ENCODE measurements around the gene PIK3C2A.

The PIK3C2A gene

GRCh38 chr11:17207317-17208256 lies at the start of gene PIK3C2A:
Gene PIK3C2A (minus strand): TSS chr11:17207986. CDS start chr11:17169741, 38,245 bp downstream.
- H3K4me3 ChIP-seq (ENCODE audit: low read depth, low read length), result peak within 1 kb of the TSS; percentile 88
- H3K36me3 ChIP-seq (replicated peaks), result no peaks in the 10 kb centered on the region
- no peak for TF ChIP-seq CTCF (IDR thresholded peaks at IDR 0.05; ENCODE audit: low read depth, low read length, missing control alignments)
- peak; percentile 92 for DNase-seq
- in situ Hi-C loops (cut with HindIII; ENCODE audit: low pct_ligation_motif_present, low sequenced_read_pairs), result no loop called here
- no peaks in the 10 kb centered on the region for H3K27me3 ChIP-seq (replicated peaks)
- H3K27ac ChIP-seq, result peak within 1 kb of the TSS; percentile 83

- H3K27me3 ChIP-seq (replicated peaks), result no peaks in the 10 kb centered on the region
- in situ Hi-C loops (cut with HindIII; ENCODE audit: low pct_ligation_motif_present, low sequenced_read_pairs), result no loop called here
- TF ChIP-seq CTCF (IDR thresholded peaks at IDR 0.05; ENCODE audit: low read depth, low read length, missing control alignments), result no peak
- DNase-seq, result peak; percentile 42
- H3K4me3 ChIP-seq (ENCODE audit: low read depth, low read length), result no peak overlapping the region
- H3K27ac ChIP-seq, result peak overlapping the region; percentile 86
- no peaks in the 10 kb centered on the region for H3K36me3 ChIP-seq (replicated peaks)
Measured at GRCh38 chr11:17257196-17257595, 49.4 kb upstream of the PIK3C2A start.

- peak; percentile 91 for DNase-seq
Measured at GRCh38 chr11:17256512-17256911, 48.7 kb upstream of the PIK3C2A start.

GRCh38 chr11:17252704-17253103 lies 44.9 kb upstream of the PIK3C2A start:
- Histone ChIP-seq H3K36me3 (replicated peaks) (no peaks in the 10 kb centered on the region), H3K27me3 (replicated peaks) (no peaks in the 10 kb centered on the region), H3K4me3 (ENCODE audit: low read depth, low read length) (no peak overlapping the region), H3K27ac (no peak overlapping the region)
- in situ Hi-C loops (cut with HindIII; ENCODE audit: low pct_ligation_motif_present, low sequenced_read_pairs), result no loop called here
- TF ChIP-seq CTCF (IDR thresholded peaks at IDR 0.05; ENCODE audit: low read depth, low read length, missing control alignments), result no peak
- DNase-seq, result no peak

More at GRCh38 chr11:17256512-17256911, 48.7 kb upstream of the PIK3C2A start:
- TF ChIP-seq CTCF (IDR thresholded peaks at IDR 0.05; ENCODE audit: low read depth, low read length, missing control alignments), result no peak
- H3K27me3 ChIP-seq (replicated peaks), result no peaks in the 10 kb centered on the region
- no peaks in the 10 kb centered on the region for H3K36me3 ChIP-seq (replicated peaks)
- peak overlapping the region; percentile 86 for H3K27ac ChIP-seq
- in situ Hi-C loops (cut with HindIII; ENCODE audit: low pct_ligation_motif_present, low sequenced_read_pairs), result no loop called here
- H3K4me3 ChIP-seq (ENCODE audit: low read depth, low read length), result no peak overlapping the region

GRCh38 chr11:17250561-17251350 lies 43.0 kb upstream of the PIK3C2A start:
- H3K4me3 ChIP-seq (ENCODE audit: low read depth, low read length), result no peak overlapping the region
- in situ Hi-C loops (cut with HindIII; ENCODE audit: low pct_ligation_motif_present, low sequenced_read_pairs), result no loop called here
- no peaks in the 10 kb centered on the region for H3K27me3 ChIP-seq (replicated peaks)
- no peak overlapping the region for H3K27ac ChIP-seq
- no peak for TF ChIP-seq CTCF (IDR thresholded peaks at IDR 0.05; ENCODE audit: low read depth, low read length, missing control alignments)
- H3K36me3 ChIP-seq (replicated peaks), result no peaks in the 10 kb centered on the region
- no peak for DNase-seq
